GM18873 (cell line): ENCODE results near the gene TRMT61A.
"Not testable (repeated sequence)": the region's sequence is repeated elsewhere in the genome, so short reads cannot be mapped to it uniquely, and the experiment has no call there.

Source experiments
- ATAC-seq: cut with Tn5 transposase; IDR thresholded peaks from one replicate; pipeline ENCODE4 v1.9.1; 2021; ENCODE audit warnings: mild to moderate bottlenecking, moderate library complexity, moderate number of reproducible peaks; ENCODE audit not compliant: unreplicated experiment, low FRiP score

Gene TRMT61A

GRCh38 chr14:103508521-103509329 is 20.3 kb upstream of the TRMT61A start:
- no peak for ATAC-seq

DNA sequence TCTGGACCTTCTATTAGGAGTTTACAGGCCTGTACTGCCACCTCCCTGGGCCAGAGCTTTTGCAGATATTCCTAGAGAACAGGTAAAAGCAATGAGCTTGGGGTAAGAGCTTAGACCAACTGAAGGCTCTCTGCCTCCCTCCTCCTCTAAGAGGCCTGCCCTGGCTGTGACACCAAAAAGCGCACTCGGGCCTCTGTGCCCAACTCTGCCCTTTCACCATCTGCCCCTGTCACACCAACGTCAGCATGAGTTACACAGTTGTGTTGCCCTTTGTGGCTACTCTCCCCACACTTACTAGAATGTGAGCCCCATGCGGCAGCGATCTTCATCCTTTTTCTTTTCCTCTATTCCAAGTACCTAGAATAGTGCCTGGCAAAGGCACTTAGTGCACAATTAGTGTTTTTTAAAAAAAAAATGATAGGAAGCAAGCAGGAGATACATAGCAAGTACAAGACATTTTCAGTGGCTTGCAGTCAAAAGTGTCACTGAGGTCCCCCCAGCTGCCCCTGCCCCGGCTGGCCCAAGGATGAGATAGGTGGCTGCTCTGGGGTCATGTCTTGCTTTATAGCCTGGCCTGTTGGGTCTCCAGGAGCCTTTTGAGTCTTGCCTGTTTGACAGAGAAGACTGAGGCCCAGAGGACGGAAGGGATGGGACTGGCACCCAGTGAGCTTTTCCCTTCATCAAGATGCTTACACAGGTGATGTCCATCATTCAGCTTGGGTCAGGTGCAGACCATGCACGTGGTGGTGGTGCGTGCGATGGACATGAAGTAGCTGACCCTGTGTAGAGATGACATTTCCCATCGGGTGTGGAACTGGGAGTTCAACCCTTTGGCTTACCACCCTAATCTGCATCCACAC is 18.9 kb upstream of the TRMT61A start:
- ATAC-seq: no peak

GRCh38 chr14:103510724-103511693 is 18.0 kb upstream of the TRMT61A start:
- no peak for ATAC-seq

DNA sequence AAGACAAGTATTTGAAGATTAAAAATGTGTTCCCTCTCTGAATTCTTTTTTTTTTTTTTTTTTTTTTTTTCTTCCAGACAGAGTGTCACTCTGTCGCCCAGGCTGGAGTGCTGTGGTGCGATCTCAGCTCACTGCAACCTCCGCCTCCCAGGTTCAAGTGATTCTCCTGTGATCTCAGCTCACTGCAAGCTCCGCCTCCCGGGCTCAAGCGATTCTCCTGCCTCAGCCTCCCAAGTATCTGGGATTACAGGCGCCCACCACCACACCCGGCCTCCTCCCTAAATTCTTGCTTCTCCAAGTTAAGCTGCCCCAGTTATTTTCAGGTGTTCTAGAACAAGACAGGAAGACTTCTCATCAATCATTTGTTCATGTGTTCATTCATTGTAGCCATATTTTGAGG is 16.8 kb upstream of the TRMT61A start:
- not testable (repeated sequence) for ATAC-seq

DNA sequence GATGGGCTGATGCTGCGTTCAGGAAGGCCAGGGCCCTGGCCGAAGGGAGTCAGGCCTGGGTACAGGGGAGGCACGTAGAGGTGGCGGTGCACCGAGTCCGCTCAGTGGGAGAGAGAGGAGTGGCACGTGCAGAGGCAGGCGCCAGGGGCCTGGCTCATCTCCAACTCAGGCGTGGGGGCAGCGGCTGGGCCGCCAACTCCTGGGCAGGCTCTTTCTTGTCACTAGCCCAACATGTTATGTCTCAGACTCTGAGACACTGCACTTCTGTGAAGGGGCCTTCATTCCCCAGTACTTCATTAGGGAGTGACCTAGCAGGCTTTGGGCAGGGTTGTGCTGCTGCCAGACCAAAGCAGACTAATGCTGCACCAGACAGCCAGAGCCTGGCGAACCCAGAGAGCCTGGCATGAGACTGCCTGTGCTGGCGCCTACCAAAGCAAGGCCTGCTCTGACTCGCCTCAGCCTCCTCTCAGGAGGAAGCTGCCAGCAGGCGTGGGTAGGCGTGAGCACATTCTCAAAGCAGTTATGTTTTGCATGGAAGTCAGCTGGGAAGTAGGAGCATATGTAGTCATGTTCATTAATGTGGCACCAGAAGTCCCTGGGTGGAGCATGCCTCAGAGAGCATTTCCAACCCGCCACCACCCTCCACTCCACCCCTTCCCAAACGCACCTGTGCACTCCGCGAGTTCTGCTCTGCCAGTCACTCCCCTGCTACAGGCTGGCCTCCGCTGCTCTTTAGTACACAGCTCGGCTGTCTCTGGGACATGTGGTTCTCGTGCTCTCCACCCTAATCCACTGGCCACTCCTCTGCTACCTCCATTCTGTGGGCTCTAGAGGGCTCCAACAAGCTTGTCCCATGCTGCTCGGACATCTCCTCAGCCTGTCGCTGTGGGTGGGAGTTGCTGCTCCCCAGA is 16.0 kb upstream of the TRMT61A start:
- no peak for ATAC-seq

GRCh38 chr14:103514596-103515421 is 14.2 kb upstream of the TRMT61A start:
- no peak for ATAC-seq

DNA sequence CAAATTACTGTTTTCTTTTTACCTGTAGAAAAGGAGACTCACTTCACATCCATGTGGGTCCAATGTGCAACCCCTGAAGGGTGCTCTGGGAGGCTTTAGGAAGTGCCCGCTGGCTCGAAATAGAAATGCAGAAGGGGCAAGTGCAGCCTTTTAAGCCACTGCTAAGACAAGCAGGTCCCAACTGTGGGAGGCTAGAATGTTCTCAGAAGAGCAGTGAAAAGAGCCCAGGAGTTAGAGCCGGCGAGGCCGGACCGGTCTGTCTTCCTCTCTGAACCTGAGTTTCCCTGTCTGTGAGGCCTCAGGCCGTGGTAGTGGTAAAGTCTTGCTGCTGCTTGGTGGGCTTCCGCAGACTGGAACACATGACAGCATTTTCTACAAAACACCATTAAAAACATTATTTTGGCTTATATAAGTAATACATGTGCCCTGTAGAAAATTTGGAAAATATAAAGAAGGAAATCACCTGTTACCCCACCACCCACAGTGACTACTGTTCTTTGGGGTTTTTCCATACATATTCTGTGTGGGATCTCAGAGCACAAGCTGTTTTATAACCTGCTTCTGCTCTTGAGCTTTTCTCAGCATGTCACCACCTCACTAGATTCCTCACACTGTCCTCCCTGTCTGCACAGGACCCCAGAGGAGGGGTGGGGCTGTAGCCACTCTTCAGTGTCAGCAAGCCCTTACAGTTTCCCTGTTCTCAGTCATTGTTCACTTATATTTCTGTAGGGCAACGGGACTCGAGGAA is 12.4 kb upstream of the TRMT61A start:
- ATAC-seq: no peak

DNA sequence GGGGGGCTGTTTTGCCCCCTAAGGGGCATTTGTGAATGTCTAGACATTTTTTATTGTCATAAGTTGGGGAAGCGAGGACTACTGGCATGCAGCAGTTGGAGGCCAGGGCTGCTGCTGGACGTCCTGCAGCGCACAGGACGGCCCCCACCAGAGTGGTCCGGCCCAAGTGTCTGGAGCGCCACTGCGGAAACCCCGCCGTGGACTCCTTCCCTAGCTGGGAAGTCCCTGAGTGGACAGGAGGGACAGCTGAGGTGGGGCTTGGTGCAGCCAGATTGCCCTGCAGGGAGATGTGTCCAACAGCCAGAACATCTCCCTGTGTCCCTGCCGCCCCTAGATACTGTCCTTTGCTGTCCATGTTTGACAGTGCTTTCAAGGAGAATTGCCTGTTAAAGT is 11.8 kb upstream of the TRMT61A start:
- ATAC-seq: no peak

DNA sequence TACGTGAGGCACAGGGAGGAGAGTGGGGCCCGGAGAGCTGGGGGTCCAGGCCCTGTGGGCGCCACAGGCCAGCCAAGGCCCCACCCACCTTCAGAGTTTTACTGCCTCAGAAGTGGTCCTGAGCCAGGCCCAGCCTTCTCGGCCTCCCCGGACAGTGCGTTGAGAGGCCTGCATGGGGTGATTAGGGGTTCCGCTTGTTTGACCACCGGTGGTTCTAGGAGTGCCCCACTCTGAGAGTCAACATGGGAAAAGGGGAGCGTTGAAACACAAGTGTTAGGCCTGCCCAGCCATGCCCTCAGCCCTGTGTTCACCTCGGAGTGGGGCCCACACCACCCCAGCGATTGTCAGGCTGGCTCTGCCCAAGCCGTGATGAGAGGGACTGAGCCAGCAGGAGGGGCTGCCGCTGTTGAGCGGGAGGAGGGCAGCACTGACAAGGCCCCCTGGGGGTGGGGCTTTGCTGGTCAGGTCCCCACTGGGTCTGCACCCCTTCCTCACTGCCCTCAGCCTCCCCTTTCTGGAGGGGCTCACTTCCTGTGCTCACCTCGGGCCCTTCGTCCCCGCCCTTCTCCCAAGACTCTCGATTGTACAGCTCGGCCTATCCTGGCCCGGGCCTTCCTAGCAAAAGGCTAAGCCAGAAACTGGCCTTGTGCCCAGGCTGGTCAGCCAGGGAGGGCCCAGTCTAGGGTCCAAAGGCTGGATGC is 11.1 kb upstream of the TRMT61A start:
- no peak for ATAC-seq

DNA sequence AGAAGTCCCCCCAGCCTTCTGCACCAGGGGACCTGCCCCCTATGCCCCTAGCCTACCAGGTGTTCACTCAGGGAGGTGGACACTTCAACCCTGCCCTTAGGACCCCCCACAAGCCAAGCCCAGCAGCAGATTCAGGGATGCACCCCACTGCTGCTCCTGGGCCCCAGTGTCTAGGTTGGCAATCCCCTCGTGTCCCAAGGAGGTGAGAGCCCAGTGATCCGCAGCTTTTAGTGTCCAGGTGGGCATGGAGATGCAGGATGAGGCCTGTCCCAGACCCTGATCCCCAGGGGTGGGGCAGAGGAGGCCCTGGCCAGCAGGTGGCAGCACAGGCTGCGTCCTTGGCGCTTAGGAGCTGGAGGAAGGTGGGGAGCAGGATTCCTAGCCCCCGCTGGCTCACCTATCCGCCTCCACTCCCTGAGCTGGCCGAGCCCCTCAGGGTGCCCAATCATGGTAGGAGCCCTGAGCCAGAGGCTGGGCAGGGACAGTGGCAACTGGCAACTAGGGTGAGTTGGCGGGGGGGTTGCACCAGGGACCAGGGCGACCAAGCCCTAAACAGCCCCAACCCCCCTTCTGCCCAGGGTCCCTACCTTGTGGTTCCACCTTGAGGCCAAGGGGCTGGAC is 10.5 kb upstream of the TRMT61A start:
- ATAC-seq: no peak

DNA sequence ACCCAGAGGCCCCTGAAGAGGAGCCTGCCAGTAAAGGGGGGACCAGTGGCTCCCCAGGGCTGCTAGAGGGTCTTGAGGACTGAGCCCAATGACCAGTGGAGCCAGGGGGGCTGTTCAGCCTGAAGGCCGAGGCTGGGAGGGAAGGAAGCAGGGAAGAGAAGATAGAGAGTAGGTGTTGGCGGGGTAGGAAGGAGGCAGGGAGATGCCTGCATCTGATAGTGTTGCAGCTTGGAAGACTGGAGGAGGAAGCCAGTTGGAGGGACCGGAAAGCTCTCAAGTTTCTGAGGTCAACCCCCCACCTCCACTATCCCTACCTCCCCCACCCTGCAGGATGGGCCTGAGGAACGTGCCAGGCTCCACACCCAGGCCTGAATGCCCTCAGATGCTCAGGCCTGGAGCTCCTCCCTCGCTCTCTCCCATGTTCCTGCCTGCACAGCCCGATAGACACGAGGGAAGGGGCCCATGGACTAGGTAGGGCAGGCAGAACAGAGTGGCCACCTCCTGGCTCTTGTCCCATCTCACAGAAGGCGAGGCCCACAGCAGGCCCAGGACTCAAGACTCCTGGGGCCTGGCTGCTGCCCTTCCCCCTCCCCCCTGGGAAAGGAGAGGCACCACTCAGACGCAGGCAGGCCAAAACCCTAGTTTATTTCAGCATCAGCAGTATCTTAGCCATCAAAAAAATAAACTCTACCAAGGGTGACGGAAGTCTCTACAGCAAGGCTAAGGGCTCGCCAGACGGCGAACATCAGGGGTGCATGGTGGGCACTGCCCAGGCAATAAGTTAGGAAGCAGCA is 9.8 kb upstream of the TRMT61A start:
- ATAC-seq: no peak

- ATAC-seq: no peak
Observed at GRCh38 chr14:103519837-103520212, 9.2 kb upstream of the TRMT61A start.

GRCh38 chr14:103520269-103520656 is 8.7 kb upstream of the TRMT61A start:
- ATAC-seq: no peak

GRCh38 chr14:103520657-103521437 is 8.1 kb upstream of the TRMT61A start:
- ATAC-seq: no peak

GRCh38 chr14:103521438-103521950 is 7.5 kb upstream of the TRMT61A start:
- no peak for ATAC-seq
